ENCODE measurements around the gene SEMA4F.

The SEMA4F gene

DNA sequence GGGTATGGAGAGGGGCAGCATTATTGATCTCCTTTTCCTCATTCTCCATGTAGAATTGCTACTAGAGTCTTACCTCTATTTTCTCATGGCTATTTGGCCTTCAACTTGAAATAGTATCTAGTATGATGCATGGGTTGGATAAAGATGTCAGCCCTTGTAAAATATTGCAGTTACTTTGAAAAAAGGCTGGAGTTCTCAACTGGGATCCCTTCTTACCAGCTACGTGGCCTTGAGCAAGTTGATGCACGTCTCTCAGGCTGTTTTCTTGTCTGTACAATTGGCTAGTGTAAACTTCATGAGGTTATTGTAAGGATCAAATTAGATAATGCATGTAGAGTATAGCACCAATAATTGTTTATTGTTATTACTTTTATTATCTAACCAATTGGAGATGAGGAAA is 50.2 kb downstream of the SEMA4F start:
- DNase-seq (ENCODE audit: low read depth in 2 of 2) = no peak

DNA sequence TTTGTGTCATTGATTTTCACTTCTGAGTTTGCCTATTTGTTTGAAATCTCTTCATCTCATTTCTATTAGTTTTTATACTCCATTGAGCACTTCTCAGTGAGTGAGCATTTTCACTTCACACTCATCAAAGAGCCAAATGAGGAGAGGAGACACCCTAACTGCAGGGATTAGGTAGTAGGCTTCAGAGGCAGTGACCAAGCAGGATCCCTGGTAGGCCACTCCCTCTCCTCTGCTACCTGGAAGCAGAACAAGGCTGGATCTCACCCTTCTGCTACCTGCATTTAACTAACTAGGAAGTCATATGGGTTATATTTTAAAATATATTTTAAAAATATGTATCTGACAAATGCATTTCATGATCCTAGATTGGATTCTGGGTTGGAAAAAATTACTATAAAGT is 52.7 kb downstream of the SEMA4F start:
- DNase-seq (ENCODE audit: low read depth in 2 of 2) = no peak

DNA sequence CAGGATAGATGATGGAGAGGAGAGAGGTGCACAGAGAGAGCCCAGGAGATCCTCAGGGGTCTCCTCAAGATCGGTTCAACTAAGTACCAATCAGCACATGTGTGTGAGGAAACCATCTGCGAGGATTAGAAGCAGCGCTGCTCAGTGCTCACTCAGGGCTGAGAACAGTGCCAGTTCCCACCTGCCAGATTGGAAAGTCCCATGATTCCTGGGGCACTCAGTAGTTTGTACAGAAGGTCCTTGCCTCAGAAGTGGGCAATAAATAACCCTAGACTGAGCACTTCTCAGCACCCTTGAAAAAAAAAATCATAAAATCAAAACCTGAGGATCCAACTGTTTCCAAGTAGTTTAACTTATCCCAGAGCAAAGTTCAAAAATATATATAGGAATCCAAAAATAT is 53.8 kb downstream of the SEMA4F start:
- no peak for DNase-seq (ENCODE audit: low read depth in 2 of 2)

DNA sequence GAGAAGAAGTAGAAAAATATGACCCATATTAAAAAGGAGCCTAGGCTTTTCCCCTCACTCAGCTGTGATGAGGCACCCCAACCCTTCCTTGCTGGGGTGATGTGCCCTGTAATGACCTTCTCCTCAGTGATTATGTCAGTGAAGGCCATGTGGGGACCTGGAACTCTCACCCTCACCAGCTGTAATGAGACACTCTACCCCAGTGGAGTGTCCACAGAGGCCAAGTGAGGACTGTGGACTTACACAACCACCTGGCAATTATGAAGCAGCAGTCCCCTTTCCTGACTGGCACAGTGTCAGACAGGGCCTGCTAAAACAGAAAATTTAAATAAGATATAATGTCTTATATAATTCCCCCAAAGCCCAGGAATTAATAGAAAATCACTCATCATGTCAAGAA is 54.2 kb downstream of the SEMA4F start:
- no peak for DNase-seq (ENCODE audit: low read depth in 2 of 2)

DNA sequence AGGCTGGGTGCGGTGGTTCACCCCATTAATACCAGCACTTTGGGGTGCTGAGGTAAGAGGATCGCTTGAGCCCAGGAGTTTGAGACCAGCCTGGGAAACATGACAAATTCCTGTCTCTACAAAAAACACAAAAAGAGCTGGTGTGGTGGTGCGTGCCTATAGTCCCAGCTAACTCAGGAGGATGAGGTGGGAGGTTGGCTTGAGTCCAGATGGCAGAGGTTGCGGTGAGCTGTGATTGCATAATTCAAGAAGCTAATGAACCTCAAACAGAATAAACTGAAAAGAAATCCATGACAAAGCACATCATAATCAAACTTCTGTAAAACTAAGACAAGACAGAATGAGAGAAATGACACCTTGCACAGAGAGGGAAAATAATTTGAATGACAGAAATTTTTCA is 54.8 kb downstream of the SEMA4F start:
- DNase-seq (ENCODE audit: low read depth in 2 of 2) = no peak

DNA sequence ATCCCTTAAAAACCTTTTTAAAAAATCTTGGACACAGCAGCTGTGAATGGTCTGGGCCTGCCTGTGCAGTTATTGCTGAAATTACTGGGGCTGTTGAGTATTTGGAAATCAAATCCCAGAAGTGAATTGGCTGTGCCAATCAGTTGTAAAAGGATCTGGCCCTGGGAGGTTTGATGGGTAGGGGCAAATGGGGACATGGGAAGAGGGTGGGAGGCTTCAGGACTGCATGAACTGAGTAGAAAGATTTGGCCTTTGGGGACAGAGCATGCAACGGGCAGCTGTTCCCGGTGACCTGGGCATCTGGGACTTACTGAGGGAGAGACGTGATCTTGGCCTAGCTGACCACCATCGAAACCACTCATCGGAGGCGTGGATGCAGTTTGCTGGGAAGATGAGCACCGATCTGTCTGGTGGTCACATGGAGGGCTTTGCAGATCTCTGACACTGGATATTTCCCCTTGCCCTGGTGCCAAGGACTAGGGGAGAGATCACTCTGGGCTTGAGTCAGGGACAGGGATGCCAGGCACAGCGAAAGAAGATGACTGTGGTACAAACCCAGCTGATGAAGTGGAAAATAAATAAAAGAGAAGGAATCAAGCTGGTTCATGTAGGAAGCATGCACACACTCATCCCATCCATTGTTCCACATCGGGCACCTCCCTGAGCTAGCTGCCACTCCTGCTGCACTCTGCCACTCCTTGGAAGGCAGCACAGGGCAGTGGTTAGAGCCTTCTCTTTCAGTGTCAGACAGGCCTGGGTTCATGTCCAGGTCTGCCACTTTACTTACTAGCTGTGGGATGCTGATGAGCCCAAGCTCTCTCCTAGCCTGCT is 58.4 kb downstream of the SEMA4F start:
- no peak for DNase-seq (ENCODE audit: low read depth in 2 of 2)

DNA sequence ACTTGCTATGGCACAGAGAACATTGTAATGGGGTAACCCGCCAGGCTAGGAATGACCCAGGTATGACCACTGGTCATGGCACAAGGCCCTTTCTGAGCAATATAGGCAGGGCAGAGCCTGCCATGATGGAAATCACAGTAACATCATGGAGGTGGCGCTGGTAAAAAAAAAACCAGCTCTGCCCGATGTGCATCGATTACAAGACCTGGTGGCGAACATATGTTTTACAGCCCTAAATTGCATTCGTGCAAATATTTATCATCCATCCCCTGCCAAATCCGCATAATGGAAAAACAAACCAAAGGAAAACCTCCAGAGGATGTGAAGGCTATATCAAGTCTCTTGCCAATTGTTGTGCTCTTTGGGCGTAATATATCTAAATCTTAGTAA is 60.6 kb downstream of the SEMA4F start:
- no peak for DNase-seq (ENCODE audit: low read depth in 2 of 2)

DNA sequence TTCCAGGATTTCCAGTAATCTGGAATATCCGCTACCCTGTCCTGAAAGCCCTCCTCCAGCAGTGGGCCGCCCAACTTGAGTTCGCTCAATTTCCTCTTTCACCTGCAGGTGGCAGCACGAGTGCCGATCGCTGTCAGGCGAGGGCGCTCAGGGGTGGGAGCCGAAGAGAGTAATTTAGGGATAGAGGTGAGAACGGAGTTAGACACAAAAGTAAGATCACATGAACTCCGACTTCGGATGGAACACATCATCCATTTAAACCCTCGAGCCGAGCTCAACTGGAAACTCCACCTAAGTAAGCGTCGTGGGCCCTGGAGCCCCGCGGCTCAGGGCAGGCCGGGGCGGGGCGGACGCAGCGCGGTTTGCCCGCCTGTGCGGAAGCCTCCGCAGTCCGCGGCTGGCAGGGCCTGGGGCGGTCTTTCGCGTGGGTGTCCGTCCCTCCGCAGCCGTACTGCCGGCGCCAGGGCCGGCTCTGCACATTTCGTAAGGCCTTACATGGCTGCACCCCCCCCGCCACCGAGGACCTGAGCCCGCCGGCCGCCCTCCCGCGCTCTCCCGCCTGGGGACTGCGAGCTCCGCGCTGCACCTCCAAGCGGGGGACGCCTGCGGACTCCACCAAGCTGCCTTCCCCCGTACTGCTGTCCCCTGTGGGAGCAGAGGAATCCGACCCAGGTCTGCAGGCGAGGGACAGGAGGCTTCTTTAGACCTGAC is 61.2 kb downstream of the SEMA4F start:
- DNase-seq (ENCODE audit: low read depth in 2 of 2) = peak; percentile 60 to 72

DNA sequence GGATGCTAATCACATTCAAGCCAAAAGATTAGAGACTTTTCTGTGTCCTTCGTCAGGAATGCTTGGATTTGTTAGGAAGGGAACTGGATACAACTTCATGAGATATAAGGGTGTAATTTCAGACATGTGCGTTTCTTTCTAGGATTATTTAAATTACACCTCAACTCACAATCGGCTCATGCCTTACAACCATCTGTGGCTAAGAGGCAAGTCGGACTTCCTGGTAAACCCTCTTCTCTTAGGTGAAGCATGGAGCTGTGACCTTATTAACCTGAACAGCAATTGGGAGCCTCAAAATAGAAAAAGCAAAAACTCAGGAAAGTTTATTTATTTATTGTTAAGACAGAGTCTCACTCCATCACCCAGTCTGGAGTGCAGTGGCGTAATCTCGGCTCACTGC is 61.8 kb downstream of the SEMA4F start:
- DNase-seq (ENCODE audit: low read depth in 2 of 2) = no peak

DNA sequence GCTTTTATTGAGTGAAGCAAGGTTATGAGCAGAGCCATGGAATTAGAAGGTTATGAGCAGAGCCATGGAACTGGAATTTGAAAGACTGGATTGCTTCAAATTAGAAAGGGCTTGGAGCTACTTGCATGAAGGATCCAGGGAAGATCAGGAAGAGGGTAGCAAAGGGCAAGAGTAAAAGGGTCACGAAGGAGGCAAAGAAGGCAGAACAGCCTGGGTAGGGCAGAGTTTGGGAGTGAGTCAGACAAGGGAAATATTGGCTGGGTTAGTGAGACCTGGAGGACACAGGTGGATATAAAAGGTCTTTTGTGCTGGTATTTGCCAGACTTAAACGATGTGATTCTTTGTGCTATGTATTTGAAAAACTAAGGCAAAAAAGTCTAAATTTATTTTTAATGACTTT is 65.0 kb downstream of the SEMA4F start:
- DNase-seq (ENCODE audit: low read depth in 2 of 2) = no peak

DNA sequence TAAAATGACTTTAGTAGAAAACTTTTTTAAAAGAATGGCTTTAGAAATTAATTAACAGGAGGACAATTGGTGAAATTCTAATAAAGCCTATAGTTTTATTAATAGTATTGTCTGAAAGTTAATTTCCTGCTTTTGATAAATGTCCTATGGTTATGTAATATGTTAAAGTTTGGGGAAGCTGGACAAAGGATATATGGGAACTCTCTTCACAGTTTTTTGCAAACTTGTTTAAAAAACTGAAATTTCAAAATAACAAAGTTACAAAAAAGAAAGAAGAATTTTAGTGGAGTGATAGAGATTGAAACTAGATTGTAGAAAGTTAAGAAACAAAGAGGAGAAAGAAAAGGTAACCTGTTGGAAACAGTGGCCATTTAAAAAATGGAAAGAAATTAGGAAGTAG is 67.3 kb downstream of the SEMA4F start:
- DNase-seq (ENCODE audit: low read depth in 2 of 2) = no peak

DNA sequence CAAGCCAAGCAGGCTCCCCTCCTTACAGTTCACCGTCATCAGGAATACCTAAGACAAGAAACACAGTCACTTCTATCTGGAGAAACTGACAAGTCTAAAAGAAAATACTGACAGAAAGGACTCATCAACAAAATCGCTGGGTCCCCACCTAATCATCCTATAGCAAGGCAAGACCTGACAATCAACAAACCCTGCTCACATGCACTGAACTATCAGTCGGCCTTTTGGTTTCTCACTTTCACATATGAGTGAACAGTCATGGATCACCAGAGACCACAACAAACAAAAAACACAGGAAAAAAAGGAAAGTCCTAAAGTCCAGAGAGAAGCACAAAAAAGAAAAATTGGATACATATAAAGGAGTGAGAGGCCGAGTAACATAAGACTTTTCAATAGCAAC is 70.4 kb downstream of the SEMA4F start:
- DNase-seq (ENCODE audit: low read depth in 2 of 2) = no peak

DNA sequence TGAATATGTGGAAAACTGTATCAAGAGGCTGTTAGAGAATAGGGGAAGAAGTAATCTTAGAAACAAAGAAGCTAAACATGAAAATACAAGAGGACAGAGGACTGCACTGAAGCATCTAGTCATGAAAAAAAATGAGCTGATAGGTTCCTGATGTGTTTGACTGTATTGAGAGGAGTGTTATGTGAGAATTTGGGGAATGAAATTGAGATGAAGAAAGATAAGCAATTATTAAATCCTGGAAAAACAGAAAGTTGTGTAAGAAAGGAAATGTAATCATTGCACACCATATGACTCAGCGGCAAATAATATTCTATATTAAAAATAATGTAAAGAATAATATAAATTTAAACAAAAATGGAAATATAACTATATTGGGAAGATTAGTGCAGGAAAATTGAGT is 71.2 kb downstream of the SEMA4F start:
- no peak for DNase-seq (ENCODE audit: low read depth in 2 of 2)

DNA sequence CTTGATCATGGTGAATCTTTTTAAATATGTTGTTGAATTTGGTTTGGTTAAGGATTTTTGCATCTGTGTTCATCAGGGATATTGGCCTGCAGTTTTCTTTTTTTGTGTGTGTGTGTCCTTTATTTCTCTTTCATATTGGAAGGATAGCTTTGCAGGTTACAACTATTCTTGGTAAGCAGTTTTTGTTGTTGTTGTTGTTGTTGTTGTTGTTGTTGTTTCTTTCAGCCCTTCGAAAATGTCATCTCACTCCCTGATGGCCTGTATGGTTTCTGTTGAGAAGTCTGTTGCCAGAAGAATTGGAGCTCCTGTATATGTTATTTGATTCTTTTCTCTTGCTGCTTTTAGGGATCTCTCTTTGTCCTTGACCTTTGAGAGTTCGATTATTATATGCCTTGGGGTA is 74.8 kb downstream of the SEMA4F start:
- DNase-seq (ENCODE audit: low read depth in 2 of 2) = no peak

DNA sequence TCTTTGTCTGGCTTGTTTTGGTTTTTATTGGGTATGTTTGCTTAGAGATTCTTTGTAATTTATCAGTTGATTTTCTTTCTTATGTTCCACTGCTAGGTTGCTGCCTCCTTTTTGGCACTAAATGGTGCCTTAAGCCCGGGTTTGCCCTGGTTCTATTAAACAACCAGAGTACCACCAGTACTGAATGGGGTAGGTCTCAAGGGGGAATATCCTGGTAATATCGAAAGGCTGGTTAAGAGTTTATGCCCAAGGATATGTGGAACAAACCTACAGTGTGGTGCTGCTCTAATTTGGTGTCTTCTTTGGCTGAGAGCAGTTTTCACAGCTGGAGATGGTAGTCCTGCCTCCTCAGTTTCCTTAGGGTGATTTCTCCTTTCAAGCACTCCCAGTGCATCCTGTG is 76.5 kb downstream of the SEMA4F start:
- DNase-seq (ENCODE audit: low read depth in 2 of 2) = no peak
